Nephron (organoid): ENCODE data around the gene MROH7.

ENCODE experiments used
- H3K27ac Mint-ChIP-seq, 3 experiments: 2 replicates each; pipeline ENCODE4 v1.8.0; 2020; ENCODE audit warnings: mixed read lengths in 3 of 3, mild to moderate bottlenecking in 2 of 3, moderate library complexity in 1 of 3
- H3K27me3 Mint-ChIP-seq: 2 replicates; pipeline ENCODE4 v1.8.0; 2021; ENCODE audit warnings: low read depth, mild to moderate bottlenecking, moderate library complexity, mixed read lengths
- H3K36me3 Mint-ChIP-seq: 2 replicates; pipeline ENCODE4 v1.8.0; 2020; ENCODE audit warnings: low read depth, mixed read lengths
- H3K4me1 Mint-ChIP-seq: 2 replicates; pipeline ENCODE4 v1.8.0; 2020; ENCODE audit warnings: mixed read lengths
- H3K4me3 Mint-ChIP-seq, 3 experiments: 2 replicates each; pipeline ENCODE4 v1.8.0; 2020; ENCODE audit warnings: mild to moderate bottlenecking in 3 of 3, mixed read lengths in 3 of 3, moderate library complexity in 2 of 3
- H3K9me3 Mint-ChIP-seq: 2 replicates; pipeline ENCODE4 v1.8.0; 2020; ENCODE audit warnings: mixed read lengths
- CTCF ChIP-seq, 3 experiments: fragments of 200-600 bp; sonication (generic); IDR thresholded peaks; one replicate each; pipeline ENCODE4 v1.5.0; 2021; ENCODE audit warnings: antibody characterized with exemption in 3 of 3; ENCODE audit not compliant: unreplicated experiment in 3 of 3

The MROH7 gene

DNA sequence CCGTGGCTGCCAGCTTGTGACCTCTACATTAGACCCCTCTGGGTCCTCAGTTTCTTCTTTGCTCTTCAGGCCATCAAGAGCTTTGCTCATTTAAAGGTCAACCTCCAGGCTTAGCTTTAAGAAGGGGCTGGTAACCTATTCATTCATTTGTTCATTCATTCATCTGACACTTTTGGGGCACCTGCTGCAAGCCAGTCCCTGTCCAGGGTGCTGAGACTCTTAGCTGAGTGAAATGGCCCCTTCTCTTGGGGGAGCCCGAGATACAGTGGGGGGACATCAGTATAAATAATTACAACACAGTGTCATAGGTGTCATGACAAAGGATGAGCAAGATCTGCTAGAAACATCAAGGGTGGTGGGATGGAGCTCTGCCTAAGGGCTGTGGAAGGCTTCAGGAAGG, 63.6 kb downstream of the MROH7 start:
- Mint-ChIP-seq H3K9me3 (no peaks in the 10 kb centered on the region), H3K4me1 (no peaks in the 10 kb centered on the region), H3K36me3 (no peaks in the 10 kb centered on the region), H3K4me3 (no peak overlapping the region), H3K27me3 (peaks cover 28% of the 10 kb centered on the region), H3K27ac (no peak overlapping the region)
- no peak for TF ChIP-seq CTCF (IDR thresholded peaks at IDR 0.05; ENCODE audit: unreplicated experiment in 3 of 3)

- Mint-ChIP-seq H3K4me3 (no peak overlapping the region), H3K9me3 (no peaks in the 10 kb centered on the region), H3K4me1 (no peaks in the 10 kb centered on the region), H3K27ac (no peak overlapping the region), H3K27me3 (peaks cover 24% of the 10 kb centered on the region), H3K36me3 (no peaks in the 10 kb centered on the region)
- no peak for TF ChIP-seq CTCF (IDR thresholded peaks at IDR 0.05; ENCODE audit: unreplicated experiment in 3 of 3)
Observed at GRCh38 chr1:54706419-54706818, 64.8 kb downstream of the MROH7 start.

GRCh38 chr1:54708385-54708784, 66.8 kb downstream of the MROH7 start:
- Mint-ChIP-seq H3K27ac (no peak overlapping the region), H3K4me3 (no peak overlapping the region), H3K4me1 (no peaks in the 10 kb centered on the region), H3K9me3 (no peaks in the 10 kb centered on the region), H3K36me3 (no peaks in the 10 kb centered on the region), H3K27me3 (peaks cover 23% of the 10 kb centered on the region)
- no peak for TF ChIP-seq CTCF (IDR thresholded peaks at IDR 0.05; ENCODE audit: unreplicated experiment in 3 of 3)

- no peaks in the 10 kb centered on the region for H3K36me3 Mint-ChIP-seq
- no peak overlapping the region for H3K27ac Mint-ChIP-seq
- H3K4me3 Mint-ChIP-seq, result no peak overlapping the region
- peaks cover 23% of the 10 kb centered on the region for H3K27me3 Mint-ChIP-seq
- H3K9me3 Mint-ChIP-seq, result no peaks in the 10 kb centered on the region
- TF ChIP-seq CTCF (IDR thresholded peaks at IDR 0.05; ENCODE audit: unreplicated experiment in 3 of 3), result no peak
- no peaks in the 10 kb centered on the region for H3K4me1 Mint-ChIP-seq
Observed at GRCh38 chr1:54709547-54710292, 68.1 kb downstream of the MROH7 start.

- no peak overlapping the region for H3K4me3 Mint-ChIP-seq
- no peak overlapping the region for H3K27ac Mint-ChIP-seq
- peaks cover 23% of the 10 kb centered on the region for H3K27me3 Mint-ChIP-seq
- no peaks in the 10 kb centered on the region for H3K9me3 Mint-ChIP-seq
- no peak for TF ChIP-seq CTCF (IDR thresholded peaks at IDR 0.05; ENCODE audit: unreplicated experiment in 3 of 3)
- peaks cover 4% of the 10 kb centered on the region for H3K4me1 Mint-ChIP-seq
- H3K36me3 Mint-ChIP-seq, result no peaks in the 10 kb centered on the region
Observed at GRCh38 chr1:54710434-54710833, 68.8 kb downstream of the MROH7 start.

- no peak overlapping the region for H3K4me3 Mint-ChIP-seq
- H3K27ac Mint-ChIP-seq, result no peak overlapping the region
- peaks cover 23% of the 10 kb centered on the region for H3K27me3 Mint-ChIP-seq
- peaks cover 5% of the 10 kb centered on the region for H3K4me1 Mint-ChIP-seq
- no peak for TF ChIP-seq CTCF (IDR thresholded peaks at IDR 0.05; ENCODE audit: unreplicated experiment in 3 of 3)
- H3K9me3 Mint-ChIP-seq, result no peaks in the 10 kb centered on the region
- H3K36me3 Mint-ChIP-seq, result no peaks in the 10 kb centered on the region
Observed at GRCh38 chr1:54710841-54711240, 69.3 kb downstream of the MROH7 start.
